Stimulated activated CD8-positive, alpha-beta memory T cell treated with anti-CD3 and anti-CD28 coated beads, Interleukin-12 subunit alpha, Interleukin-12 subunit beta, amount 100 ng/mL, for 24 hours (primary cell): ENCODE results near the gene DUSP6.

Experiments
- DNase-seq: peaks from one replicate; pipeline ENCODE4 v3.0.0-alpha.2; 2020; ENCODE audit errors: extremely low read depth

Gene DUSP6, protein sequence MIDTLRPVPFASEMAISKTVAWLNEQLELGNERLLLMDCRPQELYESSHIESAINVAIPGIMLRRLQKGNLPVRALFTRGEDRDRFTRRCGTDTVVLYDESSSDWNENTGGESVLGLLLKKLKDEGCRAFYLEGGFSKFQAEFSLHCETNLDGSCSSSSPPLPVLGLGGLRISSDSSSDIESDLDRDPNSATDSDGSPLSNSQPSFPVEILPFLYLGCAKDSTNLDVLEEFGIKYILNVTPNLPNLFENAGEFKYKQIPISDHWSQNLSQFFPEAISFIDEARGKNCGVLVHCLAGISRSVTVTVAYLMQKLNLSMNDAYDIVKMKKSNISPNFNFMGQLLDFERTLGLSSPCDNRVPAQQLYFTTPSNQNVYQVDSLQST

DNA sequence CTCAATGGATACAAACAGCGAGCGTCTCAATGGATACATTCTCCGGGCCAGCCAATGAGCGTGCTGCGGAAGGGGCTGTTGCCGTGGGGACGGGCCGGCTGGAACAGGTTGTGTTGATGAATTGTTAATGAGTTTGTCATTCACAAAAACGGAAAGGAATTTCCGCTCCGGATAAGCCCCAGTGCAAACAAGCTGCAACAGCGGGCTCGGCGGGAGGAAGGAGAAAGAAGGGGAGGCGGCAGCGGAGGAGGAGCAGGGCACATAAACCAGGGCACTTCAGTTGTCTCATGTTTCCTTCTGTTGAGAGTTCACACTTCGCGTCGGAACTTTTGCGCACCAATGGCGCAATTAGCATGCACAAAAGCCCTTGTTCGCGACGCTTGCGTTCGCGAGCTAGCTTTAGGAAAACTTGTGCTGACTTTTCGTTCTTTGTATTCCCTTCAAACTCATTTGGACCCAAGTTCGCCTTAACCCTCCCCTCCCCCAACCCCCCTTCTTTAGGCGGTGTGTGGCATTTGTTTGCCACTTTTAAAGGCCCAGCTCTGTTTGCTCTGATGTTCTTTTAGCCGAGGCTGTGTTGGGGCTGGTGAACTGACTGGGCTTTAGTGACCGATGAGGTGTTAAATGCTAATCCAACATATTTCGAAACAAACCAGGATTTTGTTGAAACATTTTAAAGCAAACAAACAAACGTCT is at the start of gene DUSP6:
Gene DUSP6, minus strand, starts transcription at position 10 of the 696 bp plus-strand sequence. CDS start 462 bp downstream, outside the sequence.
- peak; percentile 69 for DNase-seq

DNA sequence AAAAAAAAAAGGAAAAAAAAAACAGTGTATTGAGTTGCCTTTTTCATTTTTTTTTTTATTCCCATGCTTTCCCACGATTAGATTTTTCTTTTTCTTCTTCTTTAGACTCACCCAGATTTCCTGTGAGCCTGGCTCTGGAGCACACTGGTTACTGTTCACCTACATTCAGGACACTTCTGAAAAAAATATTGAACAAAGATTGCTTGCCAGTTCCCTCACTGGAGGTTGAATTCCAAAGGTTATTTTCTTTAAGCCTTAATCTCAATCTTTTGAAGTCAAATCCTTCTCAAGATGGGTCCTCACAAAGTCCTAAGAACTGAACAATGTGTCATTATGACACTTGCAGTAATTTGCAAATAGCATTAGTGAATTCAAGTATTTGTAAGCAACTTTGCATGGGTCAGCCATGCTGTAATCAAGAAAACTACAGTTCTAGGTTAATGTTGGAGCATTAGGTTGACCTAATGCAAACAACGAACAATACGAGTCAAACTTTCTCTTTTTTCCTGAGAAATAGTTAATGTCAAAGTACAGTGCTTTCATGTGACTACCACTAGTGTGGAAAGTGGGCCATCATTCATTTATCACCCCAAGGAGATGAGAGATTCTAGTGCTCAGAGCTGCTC is 49.2 kb upstream of the DUSP6 start:
- no peak for DNase-seq

- DNase-seq = no peak
These were observed 48.1 kb upstream of the DUSP6 start for GRCh38 chr12:89400415-89400814.

- no peak for DNase-seq
These were observed 43.4 kb upstream of the DUSP6 start for GRCh38 chr12:89395712-89396111.

DNA sequence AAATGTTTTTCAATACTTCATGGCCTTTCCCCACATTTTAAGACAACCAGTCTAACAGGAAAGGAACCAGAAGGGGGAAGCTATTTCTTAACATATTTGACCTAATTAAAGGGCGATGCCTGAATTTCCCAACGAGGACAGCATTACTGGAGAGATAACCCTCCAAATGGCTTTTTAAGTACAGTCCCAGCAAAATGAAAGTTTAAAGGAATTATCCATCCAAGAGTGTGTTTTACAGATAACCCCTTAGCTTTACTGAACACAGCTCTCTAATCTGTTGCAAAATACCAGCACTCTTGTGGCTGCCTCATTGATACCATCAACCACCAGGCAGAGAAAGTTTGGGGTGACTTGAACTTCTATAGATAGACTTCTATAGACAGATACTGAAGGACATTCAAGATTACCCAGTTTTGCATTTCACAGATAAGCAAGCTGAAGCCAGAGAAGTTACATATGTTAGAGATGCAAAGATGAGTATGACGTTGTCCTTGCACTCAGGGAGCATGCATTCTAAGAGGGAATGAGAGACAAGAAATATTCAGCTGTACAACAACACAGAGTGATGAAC is 41.3 kb upstream of the DUSP6 start:
- DNase-seq = no peak

DNA sequence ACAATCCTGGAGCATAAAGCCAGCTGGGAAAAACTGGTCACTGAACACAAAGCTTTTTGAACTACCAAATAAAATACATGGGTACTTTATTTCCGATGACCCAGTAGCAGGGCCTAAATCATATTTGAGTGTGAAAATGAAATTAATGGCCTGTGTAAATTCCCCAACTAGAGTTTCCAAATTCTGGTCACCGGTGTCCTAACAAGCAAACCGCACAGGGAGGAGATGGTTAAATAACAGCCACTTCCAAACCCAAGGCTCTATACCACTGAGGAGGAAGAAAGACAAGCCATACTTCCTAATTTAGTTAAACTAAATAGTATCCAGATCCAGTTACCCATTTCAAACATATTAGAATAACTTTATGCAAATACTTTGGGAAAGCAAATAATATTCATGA is 40.1 kb upstream of the DUSP6 start:
- no peak for DNase-seq

GRCh38 chr12:89391726-89392336 is 39.5 kb upstream of the DUSP6 start:
- no peak for DNase-seq

DNA sequence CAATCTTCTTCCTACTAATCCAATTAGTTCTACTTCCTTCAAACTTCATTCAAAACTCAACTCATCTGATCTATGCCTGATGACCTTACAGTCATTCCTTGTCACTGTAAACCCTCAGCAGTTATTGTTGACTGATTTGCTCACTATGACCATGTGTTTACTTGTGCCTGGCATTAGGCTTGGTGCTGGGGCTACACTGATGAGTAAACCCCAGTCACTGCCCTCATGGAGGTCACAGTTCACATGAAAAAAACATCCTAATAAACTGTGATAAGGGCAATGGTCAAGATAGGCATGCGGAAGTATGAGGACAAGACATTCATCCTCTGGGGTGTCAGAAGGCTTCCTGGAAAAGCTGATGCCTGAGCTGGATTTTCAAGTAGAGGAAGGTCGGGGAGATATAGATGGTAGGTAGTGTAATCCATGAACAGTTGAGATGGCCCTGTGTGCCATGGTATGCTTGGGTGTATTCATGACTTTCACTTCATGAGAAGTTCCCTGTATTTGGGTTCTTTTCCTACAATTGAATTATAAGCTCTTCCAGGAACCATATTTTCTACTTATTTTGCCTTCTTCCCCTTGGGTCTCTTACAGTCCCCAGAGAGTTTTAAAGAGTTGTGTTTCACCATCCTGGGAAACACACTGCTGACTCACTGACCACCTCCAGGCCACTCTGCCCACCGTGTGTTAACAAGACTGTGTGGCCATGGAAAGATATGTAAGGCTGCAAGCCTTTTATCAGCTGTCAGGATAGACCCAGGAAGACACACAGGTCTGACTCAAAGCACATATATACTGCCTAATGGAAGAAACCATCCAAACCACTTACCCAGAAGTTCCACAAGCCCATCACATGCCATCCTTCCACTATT is 38.7 kb upstream of the DUSP6 start:
- DNase-seq = no peak

DNA sequence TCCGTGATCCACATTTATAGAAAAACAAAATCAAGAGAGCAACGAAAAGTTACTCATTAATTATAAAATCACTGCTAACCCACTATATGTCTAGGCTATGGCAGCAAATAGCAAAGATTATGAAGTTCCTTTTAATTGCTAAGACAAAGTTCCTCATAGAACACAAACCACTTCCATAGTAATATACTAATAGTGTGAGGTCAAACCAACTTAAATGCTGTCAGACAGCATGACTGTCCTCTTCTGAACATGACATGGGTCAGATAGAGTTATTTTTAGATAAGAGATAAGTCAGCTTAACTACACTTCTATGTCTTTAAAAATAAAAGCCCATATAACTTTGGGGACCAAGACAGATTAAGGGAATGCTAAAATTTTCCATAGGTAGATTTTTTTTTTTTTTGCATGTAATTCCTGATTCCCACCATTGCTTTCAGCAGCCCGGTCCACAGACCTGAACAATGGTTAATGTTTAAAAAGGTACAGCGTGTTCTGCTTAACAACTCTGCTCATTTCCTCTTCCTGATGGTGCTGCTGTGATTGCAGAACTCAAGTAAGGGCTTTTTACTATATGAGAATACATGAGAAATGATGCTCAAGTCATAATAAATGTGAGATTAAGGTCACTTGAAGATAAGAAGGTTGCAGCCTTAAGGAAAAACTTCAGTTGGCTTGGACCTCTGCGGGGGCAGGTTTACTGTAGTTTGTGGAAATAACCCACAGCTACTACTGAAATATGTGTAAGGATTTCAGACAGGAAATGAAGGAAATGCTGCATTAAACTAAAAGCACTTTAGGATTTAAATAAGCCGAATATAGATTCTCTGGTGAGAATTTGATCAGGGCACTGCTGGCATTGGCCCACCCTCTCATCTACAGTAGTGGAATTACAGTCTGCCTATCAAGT is 37.7 kb upstream of the DUSP6 start:
- no peak for DNase-seq

DNA sequence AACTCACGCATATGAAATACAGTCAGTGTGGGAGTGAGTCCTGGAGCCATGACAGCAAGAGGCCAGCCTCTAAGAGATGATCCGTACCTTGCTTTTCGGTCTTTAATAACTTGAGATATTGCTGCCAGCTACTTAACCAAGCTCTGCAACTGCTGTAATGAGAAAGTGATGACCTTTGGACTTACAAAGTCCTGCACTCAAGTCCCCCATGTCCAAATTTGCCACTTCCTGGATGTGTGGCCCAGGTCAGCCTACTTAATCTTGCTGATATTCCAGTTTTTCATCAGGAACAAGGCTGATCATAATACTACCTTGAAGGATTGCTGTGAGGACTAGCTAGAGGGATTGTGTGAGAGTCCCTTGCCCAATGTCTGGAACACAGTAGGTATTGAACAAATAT is 33.8 kb upstream of the DUSP6 start:
- no peak for DNase-seq

DNA sequence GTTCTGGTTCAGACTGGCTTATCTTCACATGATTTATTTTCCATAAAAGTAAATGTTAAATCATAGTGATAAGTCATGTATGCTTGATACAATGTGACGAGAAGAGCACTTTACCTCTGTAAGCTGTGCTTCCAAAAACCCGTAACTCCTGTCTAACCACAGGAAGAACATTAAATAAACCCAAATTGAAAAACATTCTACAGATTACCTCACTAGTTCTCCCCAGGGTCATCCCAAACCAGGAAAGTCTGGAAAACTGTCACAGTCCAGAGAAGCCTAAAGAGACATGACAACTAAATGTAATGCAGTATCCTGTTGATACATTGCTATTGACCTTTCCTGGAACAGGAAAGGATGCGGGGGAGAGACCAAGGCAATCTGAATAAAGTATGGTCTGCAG is 32.5 kb upstream of the DUSP6 start:
- no peak for DNase-seq

DNA sequence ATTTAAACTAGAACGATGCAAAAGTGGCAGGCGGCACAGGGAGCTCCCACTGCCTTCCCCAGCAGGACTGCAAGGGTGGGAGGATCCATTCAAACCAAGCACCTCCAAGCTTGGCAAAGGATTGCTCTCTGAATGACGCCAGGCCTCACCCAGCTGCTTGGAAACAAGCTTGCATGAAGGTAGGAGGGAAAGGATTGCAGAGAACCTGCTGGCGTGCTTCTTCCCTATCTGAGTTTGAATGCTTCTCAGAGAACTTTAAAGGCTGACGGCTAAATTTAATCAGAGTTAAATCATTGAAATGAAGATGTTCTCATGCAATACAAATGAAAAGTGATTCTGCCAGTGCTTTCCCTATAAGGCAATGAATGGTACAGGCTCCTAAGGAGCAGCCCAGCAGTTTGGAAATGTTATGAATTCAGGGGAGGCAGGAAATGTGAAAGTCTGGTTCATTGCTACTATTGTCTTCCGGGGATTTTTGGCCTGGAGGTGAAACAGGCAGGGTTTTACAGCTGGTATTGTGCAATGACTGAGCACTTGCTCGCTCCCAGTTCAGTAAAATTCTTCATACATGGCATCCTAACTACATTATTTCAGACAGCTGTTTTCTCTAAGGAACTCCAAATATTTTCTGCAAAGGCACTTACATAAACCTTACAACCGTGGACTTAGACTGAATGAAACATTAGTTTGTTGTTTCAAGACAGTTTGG is 31.9 kb upstream of the DUSP6 start:
- DNase-seq = no peak

- DNase-seq = no peak
These were observed 31.1 kb upstream of the DUSP6 start for GRCh38 chr12:89383235-89384049.

- no peak for DNase-seq
These were observed 30.0 kb upstream of the DUSP6 start for GRCh38 chr12:89382328-89382727.

DNA sequence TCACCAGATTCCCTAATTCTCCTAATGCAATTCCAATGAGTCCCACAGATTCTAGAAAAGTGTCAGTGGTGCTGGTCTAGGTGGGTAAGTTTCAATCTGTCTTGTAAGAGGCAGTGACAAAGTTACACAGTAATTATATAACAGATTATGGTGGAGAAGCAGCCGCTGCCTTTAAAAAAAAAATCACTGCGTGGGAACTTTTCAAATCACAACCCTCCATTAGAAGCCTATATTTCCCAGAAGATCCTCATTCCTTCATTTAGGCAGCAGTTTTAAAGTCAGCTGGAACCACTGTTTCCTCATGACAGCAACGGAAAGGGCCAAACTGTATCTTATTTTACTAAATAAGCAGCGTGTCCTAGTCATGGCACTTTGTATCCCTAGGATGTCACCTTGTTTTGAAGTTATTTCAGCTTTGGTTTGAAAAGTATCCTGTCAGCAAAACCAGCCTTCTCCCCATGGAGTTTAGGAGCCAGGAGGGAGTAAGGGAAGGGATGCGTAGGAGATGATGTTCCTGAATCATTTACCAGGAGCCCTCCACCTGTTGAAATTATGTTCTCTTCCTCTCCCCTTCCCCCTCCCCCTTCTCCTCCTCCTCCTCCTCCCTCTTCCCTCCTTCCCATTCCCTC is 27.7 kb upstream of the DUSP6 start:
- DNase-seq = no peak

DNA sequence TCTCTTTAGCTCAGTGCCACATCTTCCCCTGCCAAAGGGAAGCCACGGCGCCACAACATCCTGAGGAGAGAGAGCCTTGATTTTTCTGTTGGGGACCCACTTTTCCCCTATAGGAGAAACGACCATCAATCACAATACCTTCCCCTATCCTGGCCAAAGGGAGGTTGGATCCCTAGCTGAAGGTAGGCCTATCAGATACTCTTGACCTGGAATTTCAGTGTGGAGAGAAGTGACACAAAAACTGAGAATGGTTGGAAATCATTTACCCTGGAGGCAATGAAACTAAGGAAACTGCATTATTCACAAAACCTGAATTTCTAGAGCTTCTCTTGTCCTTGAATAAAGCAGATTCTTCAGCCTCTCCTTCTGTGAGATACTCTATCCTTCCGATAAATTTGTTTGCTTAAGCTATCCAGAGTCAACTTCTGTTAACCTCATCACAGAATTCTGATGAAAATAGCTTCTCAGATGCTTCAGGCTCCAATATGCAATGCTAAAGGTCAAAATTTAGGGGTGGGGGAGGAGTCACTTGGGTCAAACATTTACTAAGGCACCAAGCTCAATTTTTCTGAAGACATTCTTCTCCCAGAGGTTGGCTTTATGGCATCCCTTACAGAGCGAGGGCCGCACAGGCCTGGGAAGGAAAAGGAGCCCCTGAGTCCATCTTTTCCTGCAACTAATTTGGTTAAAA is 27.0 kb upstream of the DUSP6 start:
- no peak for DNase-seq

DNA sequence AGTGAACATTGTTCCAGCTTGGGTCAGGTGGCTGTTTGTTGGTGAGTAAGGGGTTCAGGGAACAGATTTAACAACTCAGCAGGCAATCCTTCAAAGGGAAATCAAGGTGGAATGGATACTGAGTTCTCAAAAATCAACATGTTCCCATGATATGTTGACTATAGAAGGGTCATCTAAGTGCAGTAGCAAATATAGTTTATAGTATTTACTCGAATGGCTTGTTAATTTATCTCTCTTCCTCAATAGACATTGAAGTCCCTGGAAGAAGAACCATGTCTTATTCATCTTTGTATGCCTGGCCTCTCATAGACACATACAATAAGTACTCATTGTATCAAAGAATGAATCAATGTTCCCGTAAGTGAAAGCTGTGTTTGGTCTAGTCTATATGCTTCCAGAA is 24.5 kb upstream of the DUSP6 start:
- DNase-seq = no peak

DNA sequence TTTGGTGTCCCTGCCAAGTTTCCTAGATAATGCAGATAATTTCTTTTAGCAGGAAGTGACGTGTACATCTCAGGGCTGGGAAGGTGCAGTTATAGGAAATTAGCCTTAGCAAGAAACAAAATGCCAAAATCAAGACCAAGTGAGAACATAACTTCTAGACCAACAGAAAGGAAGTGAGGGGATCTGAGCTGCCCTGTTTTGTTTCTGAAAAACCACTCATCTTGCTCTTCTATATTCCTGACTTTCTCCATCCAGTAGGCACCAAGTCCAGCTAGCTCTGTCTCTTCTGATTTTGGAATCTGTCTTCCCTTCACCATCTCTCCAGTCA is 23.9 kb upstream of the DUSP6 start:
- no peak for DNase-seq
